LoVo (cell line): ENCODE data around the gene PPY.
A peak's percentile ranks its signal among the peaks of the same experiment; 100 is the strongest.
"Not testable (repeated sequence)": the region's sequence is repeated elsewhere in the genome, so short reads cannot be mapped to it uniquely, and the experiment has no call there.

Source experiments
- DNase-seq: peaks from one replicate; pipeline ENCODE4 v3.0.0-alpha.2; 2016; ENCODE audit warnings: low spot score

PPY gene

GRCh38 chr17:43931062-43931571 lies 11.2 kb downstream of the PPY start:
- DNase-seq, result peak; percentile 77

GRCh38 chr17:43928609-43929008 lies 13.7 kb downstream of the PPY start:
- DNase-seq, result no peak

DNA sequence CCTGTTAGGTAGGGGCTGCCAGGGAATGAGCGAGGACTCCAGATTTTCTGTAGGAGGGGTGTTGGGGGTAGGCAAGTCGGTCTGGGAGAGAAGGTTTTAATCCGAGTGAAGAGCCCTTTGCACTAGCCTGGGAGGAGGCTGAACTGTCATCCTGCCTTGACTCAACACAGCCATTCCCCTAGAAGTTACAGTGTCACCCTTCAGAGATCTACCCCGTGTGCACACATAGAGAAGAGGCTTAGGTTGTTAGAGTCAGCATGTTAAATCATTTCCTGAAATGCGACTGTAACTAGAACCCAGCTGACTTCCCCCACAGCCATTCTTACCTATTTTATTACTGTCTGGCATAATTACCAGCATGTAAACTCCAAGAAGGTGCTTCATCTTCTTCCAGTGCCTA lies 14.3 kb downstream of the PPY start:
- DNase-seq, result not testable (repeated sequence)

GRCh38 chr17:43927060-43927864 lies 15.0 kb downstream of the PPY start:
- no peak for DNase-seq

DNA sequence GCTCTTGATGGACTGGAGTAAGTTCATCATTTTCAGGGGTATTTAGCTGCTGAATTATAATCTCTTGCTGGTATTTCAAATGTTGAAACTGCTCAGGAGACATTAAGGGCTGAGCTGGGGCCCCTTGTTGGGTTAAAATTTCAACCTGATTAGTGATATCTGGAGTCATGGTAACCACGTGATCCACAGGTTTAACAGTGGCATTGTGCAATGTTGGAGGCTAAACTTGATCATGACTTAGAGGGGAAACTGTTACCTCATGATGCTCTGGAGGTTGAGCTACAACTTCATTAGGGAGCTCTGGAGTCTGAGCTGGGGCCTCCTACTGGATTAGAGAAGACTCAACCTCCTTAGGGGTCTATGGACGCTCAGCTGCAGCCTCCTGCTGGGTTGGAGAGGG lies 17.7 kb downstream of the PPY start:
- no peak for DNase-seq

DNA sequence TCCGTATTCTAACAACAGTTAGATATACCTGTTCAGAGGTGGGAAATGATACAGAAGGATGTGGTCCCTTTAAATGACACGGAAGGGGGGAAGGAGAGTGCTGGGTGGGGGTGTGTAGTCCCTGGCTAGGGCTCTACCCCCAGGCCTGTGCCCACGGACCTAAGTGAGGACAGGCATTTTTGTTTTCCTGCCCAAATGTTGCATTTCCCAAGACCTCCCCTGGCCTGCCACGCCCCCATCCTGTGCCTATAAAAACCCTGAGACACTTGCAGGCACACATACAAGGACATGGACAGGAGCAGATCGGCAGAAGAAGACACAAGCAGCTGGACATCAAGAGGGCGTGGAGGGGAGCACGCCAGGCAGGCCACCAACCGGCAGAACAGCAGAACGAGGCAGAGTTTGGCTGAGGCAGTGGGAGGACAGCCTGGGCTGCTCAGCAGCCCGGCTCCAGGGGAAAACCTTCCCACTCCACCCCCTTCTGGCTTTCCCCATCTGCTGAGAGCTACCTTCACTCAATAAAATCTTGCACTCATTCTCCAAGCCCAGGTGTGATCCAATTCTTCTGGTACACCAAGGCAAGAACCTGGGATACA lies 21.7 kb downstream of the PPY start:
- DNase-seq, result no peak

DNA sequence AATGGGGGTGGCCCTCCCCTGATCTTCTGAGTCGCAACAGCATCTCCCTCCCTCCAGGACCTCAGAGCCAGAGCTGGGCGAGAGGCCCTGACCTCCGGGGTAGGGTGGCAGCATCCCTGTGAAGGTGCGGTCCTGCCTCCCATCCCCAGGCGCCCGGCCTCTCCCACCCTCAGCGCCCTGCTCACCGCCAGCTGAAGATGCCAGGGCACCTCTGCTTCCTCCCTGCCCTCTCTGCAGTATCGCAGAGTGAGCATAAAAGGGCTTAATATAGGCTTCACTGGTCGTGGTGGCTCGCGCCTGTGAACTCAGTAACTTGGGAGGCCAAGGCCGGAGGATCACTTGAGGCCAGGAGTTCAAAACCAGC lies 24.3 kb downstream of the PPY start:
- no peak for DNase-seq

DNA sequence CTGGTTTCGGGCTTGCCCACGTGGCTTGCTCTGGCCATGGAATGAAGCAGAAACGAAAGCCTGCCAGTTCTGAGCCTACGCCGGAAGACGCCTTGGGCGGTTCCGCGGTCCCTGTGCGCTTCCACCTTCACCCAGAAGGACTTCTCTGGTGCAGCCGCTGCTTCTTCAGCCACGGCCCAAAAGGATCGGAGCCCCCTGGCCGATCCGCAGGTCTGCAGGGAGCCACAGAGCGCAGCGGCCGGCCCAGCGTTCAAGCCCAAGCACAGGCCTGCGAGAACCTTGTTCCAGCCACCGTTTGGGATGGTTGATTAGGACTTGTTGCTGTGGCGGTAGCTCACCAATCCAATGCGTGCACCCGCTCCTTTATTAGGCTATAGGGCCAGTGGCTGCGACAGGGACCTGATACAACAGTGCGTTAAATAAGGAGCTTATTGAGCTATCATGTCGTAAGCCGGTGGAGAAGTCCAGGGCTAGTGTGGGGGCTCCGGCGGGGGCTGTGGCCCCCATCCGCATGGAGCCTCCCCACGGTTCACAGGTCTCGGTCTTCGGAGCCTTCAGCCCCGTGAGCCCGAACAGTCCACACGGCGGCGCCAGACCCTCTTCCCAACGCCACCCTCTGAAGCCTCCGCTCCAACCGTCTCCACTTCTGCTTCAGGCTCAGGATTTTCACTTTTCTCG lies 24.8 kb downstream of the PPY start:
- DNase-seq, result no peak

GRCh38 chr17:43917016-43917347 lies 25.3 kb downstream of the PPY start:
- DNase-seq, result no peak

GRCh38 chr17:43916385-43916784 lies 25.9 kb downstream of the PPY start:
- no peak for DNase-seq

DNA sequence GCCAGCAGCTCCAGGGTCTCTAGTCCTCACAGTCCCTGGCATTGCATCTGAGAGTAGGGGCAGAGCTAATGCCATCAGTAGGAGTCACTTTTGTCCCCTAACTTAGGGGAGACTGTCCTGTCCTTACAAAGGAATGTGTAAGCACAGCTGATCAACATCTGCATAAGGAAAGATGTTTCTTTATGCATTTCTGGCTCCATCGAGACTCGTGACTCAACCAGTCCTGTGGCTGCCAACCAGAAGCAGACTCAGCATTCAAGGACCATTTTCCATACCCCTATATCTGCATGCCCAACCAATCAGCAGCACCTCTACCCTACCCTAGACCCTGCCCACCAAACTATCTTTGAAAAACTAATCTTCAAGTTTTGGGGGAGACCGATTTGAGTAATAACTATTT lies 26.7 kb downstream of the PPY start:
- DNase-seq, result no peak

DNA sequence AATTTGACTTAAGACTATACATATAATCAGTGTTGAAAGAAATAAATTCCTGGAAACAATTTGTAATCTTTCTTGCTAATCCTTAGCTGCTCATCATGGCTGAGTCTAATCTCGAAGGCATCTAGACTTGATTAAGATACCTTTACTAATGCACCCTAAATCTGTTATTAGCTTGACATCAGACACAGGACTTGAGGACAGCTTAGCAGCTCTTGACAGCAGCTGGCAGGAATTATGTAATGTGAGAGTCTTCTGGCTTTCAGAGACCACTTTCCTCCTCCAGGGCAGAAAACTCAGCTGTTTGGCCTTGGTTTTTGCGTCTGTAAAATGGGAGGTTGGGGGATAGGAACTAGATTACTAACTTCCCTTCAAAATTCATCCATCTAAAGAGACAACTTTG lies 27.8 kb downstream of the PPY start:
- no peak for DNase-seq

DNA sequence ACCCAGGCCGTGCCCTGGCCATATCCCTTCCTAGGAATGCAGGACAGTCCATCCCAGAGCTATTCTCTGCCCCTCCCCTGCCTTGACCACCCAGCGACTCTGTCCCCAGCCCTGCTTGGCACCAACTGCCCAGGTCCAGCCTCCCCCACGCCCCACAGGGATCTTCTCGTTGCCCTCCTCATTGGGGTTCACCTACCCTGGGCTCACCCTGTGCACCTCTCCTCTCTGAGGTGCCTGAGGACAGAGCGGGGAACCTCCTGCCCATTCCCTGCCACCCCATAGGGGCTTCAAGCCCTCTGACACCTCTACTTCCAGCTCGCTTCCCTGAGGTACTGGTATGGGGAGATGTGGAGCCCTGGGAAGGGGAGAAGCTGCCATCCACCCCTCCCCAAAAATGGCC lies 28.7 kb downstream of the PPY start:
- no peak for DNase-seq

DNA sequence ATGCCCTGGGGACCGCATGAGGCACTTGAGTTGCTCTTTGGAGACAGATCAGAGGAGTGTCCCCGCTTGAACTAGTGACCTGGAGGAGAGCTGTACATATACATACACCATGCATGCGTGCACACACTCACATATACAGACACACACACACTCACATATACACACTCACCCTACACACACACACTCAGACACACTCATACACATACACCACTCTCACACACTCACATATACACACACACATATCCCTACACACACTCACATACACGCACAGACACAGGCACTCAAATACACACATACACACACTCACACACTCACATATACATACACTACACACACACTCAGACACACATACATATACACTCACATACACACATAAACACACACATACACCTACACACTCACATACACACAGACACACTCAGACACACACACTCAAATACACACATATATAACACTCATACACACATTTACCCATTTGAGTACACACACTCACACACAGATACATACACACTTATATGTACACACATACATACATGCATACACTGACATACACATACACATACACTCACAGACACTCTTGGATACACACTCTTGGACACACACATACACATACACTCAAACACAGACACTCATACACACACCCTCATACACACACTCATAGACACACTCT lies 29.5 kb downstream of the PPY start:
- no peak for DNase-seq

GRCh38 chr17:43911904-43912303 lies 30.4 kb downstream of the PPY start:
- no peak for DNase-seq

GRCh38 chr17:43909537-43910231 lies 32.6 kb downstream of the PPY start:
- no peak for DNase-seq

GRCh38 chr17:43907998-43908721 lies 34.1 kb downstream of the PPY start:
- DNase-seq, result peak; percentile 18

DNA sequence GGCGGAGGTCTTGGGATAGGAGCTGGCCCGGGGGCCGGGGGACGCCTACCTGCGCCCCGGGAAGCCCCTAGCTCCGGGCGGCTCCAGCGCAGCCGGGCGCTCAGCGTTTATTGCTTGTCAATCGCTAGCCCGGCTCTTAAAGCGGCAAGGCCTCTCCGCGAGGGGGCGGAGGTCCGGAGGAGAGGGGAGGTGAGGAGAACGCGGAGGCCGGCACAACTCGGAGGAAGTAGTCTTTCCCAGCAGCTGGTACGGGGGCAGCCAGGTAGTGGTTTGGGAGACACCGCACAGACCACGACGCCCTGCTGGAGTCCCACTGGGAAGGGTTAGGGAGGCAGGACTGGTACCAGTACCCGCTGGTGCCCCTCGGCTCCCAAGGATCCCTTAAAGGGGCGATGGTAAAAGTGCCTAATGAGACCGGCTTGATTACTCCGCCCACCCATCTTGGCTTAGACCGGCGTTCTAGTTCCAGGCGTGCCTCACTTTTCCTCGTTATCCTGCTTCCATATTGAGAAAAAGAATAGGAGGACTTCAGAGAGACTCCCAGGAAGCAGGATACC lies 34.8 kb downstream of the PPY start, which contains the start of gene MPP2:
MPP2 (minus strand) TSS at position 112 of the 557 bp plus-strand sequence. CDS start 3,076 bp downstream, outside the sequence.
- DNase-seq, result no peak

GRCh38 chr17:43906951-43907424 lies 35.3 kb downstream of the PPY start:
- no peak for DNase-seq

- no peak for DNase-seq
These were observed 36.1 kb downstream of the PPY start for GRCh38 chr17:43905985-43906852.
